SK-N-SH treated with all-trans-retinoic acid at 6 μM for 48 hours (cell line): ENCODE measurements around the gene PRR23C.

Source experiments
- ATAC-seq: fragments of 200-7000 bp; cut with Tn5 transposase; 3 replicates; pipeline ENCODE4 v1.9.1; 2020; ENCODE audit warnings: mild to moderate bottlenecking, moderate library complexity
- ARNTL ChIP-seq: fragments of 450-650 bp; formaldehyde crosslinking; IDR thresholded peaks from 2 replicates; pipeline ENCODE4 v1.5.0; 2020; ENCODE audit warnings: low read depth, mild to moderate bottlenecking, moderate library complexity, borderline replicate concordance
- BACH2 ChIP-seq: fragments of 250-450 bp; sonication (Bioruptor Pico); IDR thresholded peaks from 2 replicates; pipeline ENCODE4 v1.9.0; 2021; ENCODE audit warnings: mild to moderate bottlenecking, borderline replicate concordance
- CSRNP3 ChIP-seq: fragments of 250-450 bp; sonication (Bioruptor Pico); IDR thresholded peaks from 2 replicates; pipeline ENCODE4 v1.5.1; 2021; ENCODE audit warnings: mild to moderate bottlenecking, moderate library complexity
- ESRRG ChIP-seq: fragments of 250-450 bp; sonication (Bioruptor Pico); IDR thresholded peaks from 2 replicates; pipeline ENCODE4 v1.6.1; 2021; ENCODE audit warnings: mild to moderate bottlenecking
- GLIS3 ChIP-seq: fragments of 250-450 bp; sonication (Bioruptor Pico); IDR thresholded peaks from 2 replicates; pipeline ENCODE4 v1.5.0; 2020; ENCODE audit warnings: mild to moderate bottlenecking, moderate library complexity
- ISL1 ChIP-seq: fragments of 250-450 bp; sonication (Bioruptor Pico); IDR thresholded peaks from 2 replicates; pipeline ENCODE4 v2.1.2; 2022; ENCODE audit warnings: mild to moderate bottlenecking, moderate library complexity
- OSR1 ChIP-seq: fragments of 250-450 bp; sonication (Bioruptor Pico); IDR thresholded peaks from 2 replicates; pipeline ENCODE4 v1.8.0; 2022; ENCODE audit warnings: moderate library complexity, mild to moderate bottlenecking, inconsistent platforms
- PATZ1 ChIP-seq: fragments of 250-450 bp; sonication (Bioruptor Pico); IDR thresholded peaks from 2 replicates; pipeline ENCODE4 v1.8.0; 2020; ENCODE audit warnings: mild to moderate bottlenecking, moderate library complexity, borderline replicate concordance
- POU6F1 ChIP-seq: fragments of 250-450 bp; sonication (Bioruptor Pico); IDR thresholded peaks from 2 replicates; pipeline ENCODE4 v1.8.0; 2021; ENCODE audit warnings: low read depth, mild to moderate bottlenecking, moderate library complexity, borderline replicate concordance
- PPARA ChIP-seq: fragments of 250-450 bp; sonication (Bioruptor Pico); IDR thresholded peaks from 2 replicates; pipeline ENCODE4 v1.5.0; 2020; ENCODE audit warnings: mild to moderate bottlenecking, borderline replicate concordance
- RARB ChIP-seq: fragments of 250-450 bp; sonication (Bioruptor Pico); IDR thresholded peaks from 2 replicates; pipeline ENCODE4 v1.8.0; 2021; ENCODE audit warnings: mild to moderate bottlenecking, moderate library complexity
- SNAI2 ChIP-seq: fragments of 250-450 bp; sonication (Bioruptor Pico); IDR thresholded peaks from 2 replicates; pipeline ENCODE4 v1.5.0; 2020; ENCODE audit warnings: mild to moderate bottlenecking, moderate library complexity
- TCF4 ChIP-seq: fragments of 250-450 bp; sonication (Bioruptor Pico); IDR thresholded peaks from 2 replicates; pipeline ENCODE4 v1.8.0; 2021; ENCODE audit warnings: mild to moderate bottlenecking, moderate library complexity, borderline replicate concordance
- TOX ChIP-seq: fragments of 250-450 bp; sonication (Bioruptor Pico); IDR thresholded peaks from 2 replicates; pipeline ENCODE4 v1.8.0; 2021; ENCODE audit warnings: mild to moderate bottlenecking, moderate library complexity, borderline replicate concordance
- ZFP30 ChIP-seq: fragments of 450-650 bp; formaldehyde crosslinking; IDR thresholded peaks from 2 replicates; pipeline ENCODE4 v1.5.0; 2022; ENCODE audit warnings: mild to moderate bottlenecking, moderate library complexity
- ZNF565 ChIP-seq: fragments of 450-650 bp; formaldehyde crosslinking; conservative IDR thresholded peaks from 2 replicates; pipeline ENCODE4 v1.5.0; 2020; ENCODE audit warnings: low read depth, mild to moderate bottlenecking, moderate library complexity
- ZNF70 ChIP-seq: fragments of 450-650 bp; formaldehyde crosslinking; IDR thresholded peaks from 2 replicates; pipeline ENCODE4 v1.5.0; 2020; ENCODE audit warnings: mild to moderate bottlenecking, moderate library complexity
- TF ChIP-seq, protein P1 (sequence below): fragments of 250-450 bp; sonication (Bioruptor Pico); IDR thresholded peaks from 2 replicates; pipeline ENCODE4 v1.5.0; 2020; ENCODE audit warnings: mild to moderate bottlenecking, moderate library complexity
- TF ChIP-seq, protein P2 (sequence below): fragments of 250-450 bp; sonication (Bioruptor Pico); IDR thresholded peaks from 2 replicates; pipeline ENCODE4 v1.5.1; 2020; ENCODE audit warnings: low read depth, mild to moderate bottlenecking, moderate library complexity

The PRR23C gene

GRCh38 chr3:139020036-139020867 lies 24.4 kb downstream of the PRR23C start:
- TF ChIP-seq PATZ1 = no peak
- ATAC-seq = no peak

- no peak for TF ChIP-seq POU6F1 (CRISPR knock-in tag)
- TF ChIP-seq ZNF565 (CRISPR knock-in tag) = no peak
- TF ChIP-seq ZFP30 = no peak
- no peak for TF ChIP-seq TCF4 (CRISPR knock-in tag)
- TF ChIP-seq, protein P1, sequence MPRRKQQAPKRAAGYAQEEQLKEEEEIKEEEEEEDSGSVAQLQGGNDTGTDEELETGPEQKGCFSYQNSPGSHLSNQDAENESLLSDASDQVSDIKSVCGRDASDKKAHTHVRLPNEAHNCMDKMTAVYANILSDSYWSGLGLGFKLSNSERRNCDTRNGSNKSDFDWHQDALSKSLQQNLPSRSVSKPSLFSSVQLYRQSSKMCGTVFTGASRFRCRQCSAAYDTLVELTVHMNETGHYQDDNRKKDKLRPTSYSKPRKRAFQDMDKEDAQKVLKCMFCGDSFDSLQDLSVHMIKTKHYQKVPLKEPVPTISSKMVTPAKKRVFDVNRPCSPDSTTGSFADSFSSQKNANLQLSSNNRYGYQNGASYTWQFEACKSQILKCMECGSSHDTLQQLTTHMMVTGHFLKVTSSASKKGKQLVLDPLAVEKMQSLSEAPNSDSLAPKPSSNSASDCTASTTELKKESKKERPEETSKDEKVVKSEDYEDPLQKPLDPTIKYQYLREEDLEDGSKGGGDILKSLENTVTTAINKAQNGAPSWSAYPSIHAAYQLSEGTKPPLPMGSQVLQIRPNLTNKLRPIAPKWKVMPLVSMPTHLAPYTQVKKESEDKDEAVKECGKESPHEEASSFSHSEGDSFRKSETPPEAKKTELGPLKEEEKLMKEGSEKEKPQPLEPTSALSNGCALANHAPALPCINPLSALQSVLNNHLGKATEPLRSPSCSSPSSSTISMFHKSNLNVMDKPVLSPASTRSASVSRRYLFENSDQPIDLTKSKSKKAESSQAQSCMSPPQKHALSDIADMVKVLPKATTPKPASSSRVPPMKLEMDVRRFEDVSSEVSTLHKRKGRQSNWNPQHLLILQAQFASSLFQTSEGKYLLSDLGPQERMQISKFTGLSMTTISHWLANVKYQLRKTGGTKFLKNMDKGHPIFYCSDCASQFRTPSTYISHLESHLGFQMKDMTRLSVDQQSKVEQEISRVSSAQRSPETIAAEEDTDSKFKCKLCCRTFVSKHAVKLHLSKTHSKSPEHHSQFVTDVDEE (CRISPR knock-in tag) = no peak
- TF ChIP-seq, protein P2, sequence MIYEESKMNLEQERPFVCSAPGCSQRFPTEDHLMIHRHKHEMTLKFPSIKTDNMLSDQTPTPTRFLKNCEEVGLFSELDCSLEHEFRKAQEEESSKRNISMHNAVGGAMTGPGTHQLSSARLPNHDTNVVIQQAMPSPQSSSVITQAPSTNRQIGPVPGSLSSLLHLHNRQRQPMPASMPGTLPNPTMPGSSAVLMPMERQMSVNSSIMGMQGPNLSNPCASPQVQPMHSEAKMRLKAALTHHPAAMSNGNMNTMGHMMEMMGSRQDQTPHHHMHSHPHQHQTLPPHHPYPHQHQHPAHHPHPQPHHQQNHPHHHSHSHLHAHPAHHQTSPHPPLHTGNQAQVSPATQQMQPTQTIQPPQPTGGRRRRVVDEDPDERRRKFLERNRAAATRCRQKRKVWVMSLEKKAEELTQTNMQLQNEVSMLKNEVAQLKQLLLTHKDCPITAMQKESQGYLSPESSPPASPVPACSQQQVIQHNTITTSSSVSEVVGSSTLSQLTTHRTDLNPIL = no peak
- TF ChIP-seq RARB (CRISPR knock-in tag) = no peak
- TF ChIP-seq CSRNP3 (CRISPR knock-in tag) = no peak
- TF ChIP-seq OSR1 = no peak
- no peak for TF ChIP-seq PATZ1
- TF ChIP-seq ISL1 (CRISPR knock-in tag) = no peak
- no peak for TF ChIP-seq ESRRG (CRISPR knock-in tag)
- no peak for TF ChIP-seq PPARA (CRISPR knock-in tag)
- no peak for TF ChIP-seq GLIS3 (CRISPR knock-in tag)
- no peak for TF ChIP-seq ZNF70 (CRISPR knock-in tag)
- no peak for TF ChIP-seq TOX (CRISPR knock-in tag)
- TF ChIP-seq, all 23 proteins: peak for 0
- no peak for ATAC-seq
These were observed 28.2 kb downstream of the PRR23C start for GRCh38 chr3:139016430-139017048.

DNA sequence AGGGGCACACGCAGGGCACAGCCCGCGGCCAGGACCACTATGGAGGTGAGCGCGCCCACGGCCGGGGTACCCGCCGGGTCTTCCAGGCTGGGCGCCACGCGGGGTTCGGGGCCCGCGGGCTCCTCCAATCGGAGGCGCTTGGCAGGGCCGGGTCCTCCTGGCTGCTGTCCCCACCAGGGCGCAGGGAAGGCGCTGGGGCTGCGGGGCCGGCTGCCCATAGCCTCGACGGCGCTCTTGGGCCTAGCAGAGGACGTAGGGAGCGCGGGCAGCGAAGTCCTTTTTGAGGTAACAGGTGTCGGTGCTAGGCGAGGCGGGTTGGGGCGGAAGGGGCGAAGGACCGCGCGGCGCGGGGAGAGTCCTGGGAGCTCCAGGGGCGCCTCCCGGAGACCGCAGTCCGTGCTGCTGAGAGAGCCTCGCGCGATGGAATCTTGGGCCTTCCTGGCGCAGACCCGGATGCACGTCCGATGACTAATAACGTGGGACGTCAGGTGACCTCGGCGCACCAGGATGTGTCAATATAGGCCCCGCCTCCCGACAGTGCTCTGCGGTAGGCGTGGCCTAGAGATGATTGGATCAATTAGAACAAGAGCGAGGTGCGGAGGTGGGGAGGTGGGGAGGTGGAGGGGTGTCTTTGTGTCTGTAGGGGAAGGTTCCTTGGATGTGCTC lies 38.5 kb downstream of the PRR23C start, which contains the start of gene PRR23A:
Gene PRR23A, minus strand, starts transcription at position 218 of the 666 bp plus-strand sequence. Its CDS starts 0 bp downstream, at position 218.
- no peak for ATAC-seq
- TF ChIP-seq BACH2 = no peak
- TF ChIP-seq ISL1 (CRISPR knock-in tag) = no peak
- TF ChIP-seq, protein P2 = no peak
- TF ChIP-seq POU6F1 (CRISPR knock-in tag) = no peak
- no peak for TF ChIP-seq ARNTL
- TF ChIP-seq SNAI2 (CRISPR knock-in tag) = no peak
- no peak for TF ChIP-seq ZFP30
- TF ChIP-seq PPARA (CRISPR knock-in tag) = no peak
- TF ChIP-seq CSRNP3 (CRISPR knock-in tag) = no peak
